ENCODE results near the gene NRXN3. TPM values are rescaled to one million over a fixed set of nuclear protein-coding genes. Genes with fewer than 3 reads are reported as not detected.

The NRXN3 gene
- total and polyA plus RNA-seq, 8 donors = 1.3 to 7.6 (median 1.5) TPM

DNA sequence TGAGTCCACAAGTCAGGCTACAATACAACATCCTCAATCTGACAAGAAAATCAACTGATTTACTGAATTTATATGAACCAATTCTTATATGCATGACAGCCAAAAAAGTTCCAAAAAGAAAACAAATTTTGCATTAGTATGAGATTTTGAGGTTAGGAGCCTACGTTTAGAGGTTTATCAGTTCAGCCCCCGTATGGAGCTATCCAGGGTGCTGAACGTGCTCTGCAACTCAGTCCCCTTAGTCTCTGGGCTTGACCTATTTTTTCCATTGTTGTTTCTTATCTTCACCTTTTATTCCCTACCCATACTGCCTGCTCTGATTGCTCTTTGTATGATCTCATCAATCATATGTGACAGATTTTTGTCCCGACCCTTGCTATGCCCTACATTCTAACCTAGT, 693.0 kb downstream of the NRXN3 start:
- DNase-seq (peak in 2 of 4 donors; percentile 32 to 55), ATAC-seq (peak; percentile 63)
- Histone ChIP-seq H3K9me3 (no peaks in the 10 kb centered on the region), H3K4me3 (no peak overlapping the region), H3K36me3 (no peaks in the 10 kb centered on the region), H3K27me3 (no peaks in the 10 kb centered on the region), H3K4me1 (no peaks in the 10 kb centered on the region), H3K27ac (no peak overlapping the region)
- intact Hi-C loops (cut with DNase I) = no loop called here
- TF ChIP-seq, protein P1, sequence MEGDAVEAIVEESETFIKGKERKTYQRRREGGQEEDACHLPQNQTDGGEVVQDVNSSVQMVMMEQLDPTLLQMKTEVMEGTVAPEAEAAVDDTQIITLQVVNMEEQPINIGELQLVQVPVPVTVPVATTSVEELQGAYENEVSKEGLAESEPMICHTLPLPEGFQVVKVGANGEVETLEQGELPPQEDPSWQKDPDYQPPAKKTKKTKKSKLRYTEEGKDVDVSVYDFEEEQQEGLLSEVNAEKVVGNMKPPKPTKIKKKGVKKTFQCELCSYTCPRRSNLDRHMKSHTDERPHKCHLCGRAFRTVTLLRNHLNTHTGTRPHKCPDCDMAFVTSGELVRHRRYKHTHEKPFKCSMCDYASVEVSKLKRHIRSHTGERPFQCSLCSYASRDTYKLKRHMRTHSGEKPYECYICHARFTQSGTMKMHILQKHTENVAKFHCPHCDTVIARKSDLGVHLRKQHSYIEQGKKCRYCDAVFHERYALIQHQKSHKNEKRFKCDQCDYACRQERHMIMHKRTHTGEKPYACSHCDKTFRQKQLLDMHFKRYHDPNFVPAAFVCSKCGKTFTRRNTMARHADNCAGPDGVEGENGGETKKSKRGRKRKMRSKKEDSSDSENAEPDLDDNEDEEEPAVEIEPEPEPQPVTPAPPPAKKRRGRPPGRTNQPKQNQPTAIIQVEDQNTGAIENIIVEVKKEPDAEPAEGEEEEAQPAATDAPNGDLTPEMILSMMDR (IDR thresholded peaks at IDR 0.05) = no peak

DNA sequence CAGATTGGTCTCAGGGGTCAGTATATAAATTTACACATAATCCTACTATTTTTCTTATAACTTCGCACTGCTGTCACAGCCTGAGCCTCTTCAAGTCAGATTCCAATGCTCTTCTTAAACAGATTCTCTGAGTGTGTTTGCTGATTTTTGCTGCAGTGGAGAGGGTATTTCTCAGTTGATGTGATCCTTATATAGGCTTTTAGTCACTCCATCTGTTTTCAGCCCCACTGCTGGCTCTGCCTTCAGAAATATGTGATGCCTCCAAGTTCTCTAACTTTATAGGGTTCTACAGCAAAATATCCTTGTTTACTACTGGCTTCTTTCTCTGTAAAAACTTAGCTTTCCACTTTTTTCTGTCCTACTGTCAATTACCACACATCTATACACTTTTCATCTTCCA, 702.7 kb downstream of the NRXN3 start:
- Histone ChIP-seq H3K27ac (no peak overlapping the region), H3K4me1 (no peaks in the 10 kb centered on the region), H3K9me3 (no peaks in the 10 kb centered on the region), H3K36me3 (no peaks in the 10 kb centered on the region), H3K27me3 (no peaks in the 10 kb centered on the region), H3K4me3 (no peak overlapping the region)
- TF ChIP-seq, protein P1 (IDR thresholded peaks at IDR 0.05) = no peak
- ATAC-seq = no peak
- DNase-seq = no peak
- intact Hi-C loops (cut with DNase I) = no loop called here

GRCh38 chr14:78873581-78873980, 703.4 kb downstream of the NRXN3 start:
- no peaks in the 10 kb centered on the region for H3K27me3 ChIP-seq

DNA sequence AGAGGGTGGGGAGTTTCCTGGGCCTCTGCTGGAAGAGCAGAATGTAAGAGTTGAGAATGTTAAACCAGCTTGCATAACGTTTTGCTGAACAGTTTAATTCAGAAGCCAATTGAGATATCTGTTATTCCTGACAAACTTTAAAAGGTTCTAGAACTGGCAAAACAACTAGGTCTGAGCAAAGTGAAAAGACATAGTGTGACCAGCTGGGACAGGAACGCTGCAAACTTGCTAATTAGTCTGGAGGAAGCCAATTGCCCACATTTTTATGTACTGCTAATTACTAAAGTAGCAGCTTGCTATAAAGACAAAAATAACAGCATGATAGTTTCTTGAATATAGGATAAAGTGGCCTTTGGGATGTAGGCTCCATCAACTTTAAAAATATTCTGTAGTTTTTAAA, 704.9 kb downstream of the NRXN3 start:
- TF ChIP-seq, protein P1 (IDR thresholded peaks at IDR 0.05) = no peak
- intact Hi-C loops (cut with DNase I) = no loop called here
- no peak for ATAC-seq
- no peak for DNase-seq
- Histone ChIP-seq H3K9me3 (no peaks in the 10 kb centered on the region), H3K4me3 (no peak overlapping the region), H3K4me1 (no peaks in the 10 kb centered on the region), H3K36me3 (no peaks in the 10 kb centered on the region), H3K27me3 (no peaks in the 10 kb centered on the region), H3K27ac (no peak overlapping the region)

More at GRCh38 chr14:78873581-78873980, 703.4 kb downstream of the NRXN3 start:
- TF ChIP-seq, protein P1 (IDR thresholded peaks at IDR 0.05) = no peak
- ATAC-seq = no peak
- H3K9me3 ChIP-seq = no peaks in the 10 kb centered on the region
- no peaks in the 10 kb centered on the region for H3K36me3 ChIP-seq
- no peaks in the 10 kb centered on the region for H3K4me1 ChIP-seq
- no peak overlapping the region for H3K4me3 ChIP-seq
- H3K27ac ChIP-seq = no peak overlapping the region
- intact Hi-C loops (cut with DNase I) = no loop called here
- DNase-seq = no peak

GRCh38 chr14:78885884-78886283, 715.7 kb downstream of the NRXN3 start:
- Histone ChIP-seq H3K4me1 (no peaks in the 10 kb centered on the region), H3K27me3 (no peaks in the 10 kb centered on the region), H3K36me3 (no peaks in the 10 kb centered on the region), H3K9me3 (peaks cover 0 to 11% of the 10 kb centered on the region in 2 donors), H3K27ac (no peak overlapping the region), H3K4me3 (no peak overlapping the region)
- TF ChIP-seq, protein P1 (IDR thresholded peaks at IDR 0.05) = no peak
- DNase-seq (no peak), ATAC-seq (no peak)
- intact Hi-C loops (cut with DNase I) = no loop called here

Measured in left lung (tissue), 10 donors.